ENCODE measurements around the gene GARIN5B.

DNA sequence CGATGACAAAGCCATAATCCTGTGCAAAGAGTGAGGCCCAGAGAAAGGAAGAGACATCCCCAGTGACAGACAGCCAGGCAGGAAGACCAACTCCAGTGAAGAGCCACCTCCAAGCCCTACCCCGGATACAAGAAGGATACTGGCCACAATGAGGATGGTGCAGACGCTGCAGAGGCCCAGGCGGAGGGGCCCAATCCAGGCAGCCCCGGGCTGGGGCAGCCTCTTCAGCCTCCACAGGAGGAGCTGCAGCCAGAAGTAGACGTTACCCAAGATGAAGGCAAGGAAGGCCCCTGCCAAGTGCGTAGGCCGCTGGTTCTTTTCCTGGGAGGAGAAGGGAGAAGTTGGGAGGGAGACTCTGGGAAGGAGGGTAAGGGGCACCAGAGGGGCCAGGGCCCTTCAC, 46.4 kb downstream of the GARIN5B start:
- TF ChIP-seq, protein P1, sequence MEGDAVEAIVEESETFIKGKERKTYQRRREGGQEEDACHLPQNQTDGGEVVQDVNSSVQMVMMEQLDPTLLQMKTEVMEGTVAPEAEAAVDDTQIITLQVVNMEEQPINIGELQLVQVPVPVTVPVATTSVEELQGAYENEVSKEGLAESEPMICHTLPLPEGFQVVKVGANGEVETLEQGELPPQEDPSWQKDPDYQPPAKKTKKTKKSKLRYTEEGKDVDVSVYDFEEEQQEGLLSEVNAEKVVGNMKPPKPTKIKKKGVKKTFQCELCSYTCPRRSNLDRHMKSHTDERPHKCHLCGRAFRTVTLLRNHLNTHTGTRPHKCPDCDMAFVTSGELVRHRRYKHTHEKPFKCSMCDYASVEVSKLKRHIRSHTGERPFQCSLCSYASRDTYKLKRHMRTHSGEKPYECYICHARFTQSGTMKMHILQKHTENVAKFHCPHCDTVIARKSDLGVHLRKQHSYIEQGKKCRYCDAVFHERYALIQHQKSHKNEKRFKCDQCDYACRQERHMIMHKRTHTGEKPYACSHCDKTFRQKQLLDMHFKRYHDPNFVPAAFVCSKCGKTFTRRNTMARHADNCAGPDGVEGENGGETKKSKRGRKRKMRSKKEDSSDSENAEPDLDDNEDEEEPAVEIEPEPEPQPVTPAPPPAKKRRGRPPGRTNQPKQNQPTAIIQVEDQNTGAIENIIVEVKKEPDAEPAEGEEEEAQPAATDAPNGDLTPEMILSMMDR (IDR thresholded peaks at IDR 0.05), result no peak
- TF ChIP-seq POLR2A (IDR thresholded peaks at IDR 0.05), result no peak

All from ovary (tissue), 3 donors.